ENCODE measurements around the gene MYO1B. TPM values are rescaled to one million over a fixed set of nuclear protein-coding genes. Genes with fewer than 3 reads are reported as not detected.

Gene MYO1B
- total RNA-seq, 6 experiments from 2014 or later = 214 to 254 (median 236) TPM

- peaks cover 10% of the 10 kb centered on the region for H3K36me3 Mint-ChIP-seq (ENCODE audit: low read depth)
- no peak for DNase-seq
These were observed 33.1 kb upstream of the MYO1B start for GRCh38 chr2:191212119-191212518.

GRCh38 chr2:191213333-191213732, 31.9 kb upstream of the MYO1B start:
- Mint-ChIP-seq H3K4me1 (ENCODE audit: low read depth) (peaks cover 32% of the 10 kb centered on the region), H3K36me3 (ENCODE audit: low read depth) (peaks cover 10% of the 10 kb centered on the region), H3K27ac (no peak overlapping the region), H3K4me3 (no peak overlapping the region), H3K27me3 (ENCODE audit: insufficient read depth) (no peaks in the 10 kb centered on the region), H3K9me3 (peaks cover 12% of the 10 kb centered on the region)
- DNase-seq = no peak
- TF ChIP-seq CTCF (IDR thresholded peaks at IDR 0.05) = no peak

More at GRCh38 chr2:191212119-191212518, 33.1 kb upstream of the MYO1B start:
- TF ChIP-seq CTCF (IDR thresholded peaks at IDR 0.05) = no peak
- H3K4me3 Mint-ChIP-seq = no peak overlapping the region
- peaks cover 20% of the 10 kb centered on the region for H3K4me1 Mint-ChIP-seq (ENCODE audit: low read depth)
- no peaks in the 10 kb centered on the region for H3K27me3 Mint-ChIP-seq (ENCODE audit: insufficient read depth)
- no peak overlapping the region for H3K27ac Mint-ChIP-seq
- H3K9me3 Mint-ChIP-seq = peaks cover 12% of the 10 kb centered on the region

- H3K36me3 Mint-ChIP-seq (ENCODE audit: low read depth) = peaks cover 10% of the 10 kb centered on the region
- H3K9me3 Mint-ChIP-seq = peaks cover 12% of the 10 kb centered on the region
- TF ChIP-seq CTCF (IDR thresholded peaks at IDR 0.05) = no peak
- H3K4me3 Mint-ChIP-seq = no peak overlapping the region
- no peak overlapping the region for H3K27ac Mint-ChIP-seq
- H3K4me1 Mint-ChIP-seq (ENCODE audit: low read depth) = peaks cover 43% of the 10 kb centered on the region
- DNase-seq = no peak
- no peaks in the 10 kb centered on the region; the same call in 1 of the 2 replicates for H3K27me3 Mint-ChIP-seq (ENCODE audit: insufficient read depth)
These were observed 30.0 kb upstream of the MYO1B start for GRCh38 chr2:191215230-191215629.

- DNase-seq = no peak
- Mint-ChIP-seq H3K27me3 (ENCODE audit: insufficient read depth) (no peaks in the 10 kb centered on the region; the same call in 1 of the 2 replicates), H3K27ac (no peak overlapping the region), H3K36me3 (ENCODE audit: low read depth) (peaks cover 10% of the 10 kb centered on the region), H3K4me3 (no peak overlapping the region), H3K4me1 (ENCODE audit: low read depth) (peaks cover 47% of the 10 kb centered on the region), H3K9me3 (peaks cover 12% of the 10 kb centered on the region)
- no peak for TF ChIP-seq CTCF (IDR thresholded peaks at IDR 0.05)
These were observed 29.5 kb upstream of the MYO1B start for GRCh38 chr2:191215666-191216065.

GRCh38 chr2:191217580-191217979, 27.6 kb upstream of the MYO1B start:
- Mint-ChIP-seq H3K36me3 (ENCODE audit: low read depth) (no peaks in the 10 kb centered on the region), H3K9me3 (no peaks in the 10 kb centered on the region; the same call in 1 of the 2 replicates), H3K4me3 (peak overlapping the region; percentile 34; the same call in 1 of the 2 replicates), H3K27ac (peak overlapping the region; percentile 61), H3K4me1 (ENCODE audit: low read depth) (peaks cover 49% of the 10 kb centered on the region), H3K27me3 (ENCODE audit: insufficient read depth) (no peaks in the 10 kb centered on the region; the same call in 1 of the 2 replicates)
- peak; percentile 67 for DNase-seq
- TF ChIP-seq CTCF (IDR thresholded peaks at IDR 0.05) = no peak

All from HFFc6 (cell line).